NB4 (cell line): ENCODE results near the gene PPHLN1.

Source experiments
- POLR2A ChIP-seq: IDR thresholded peaks from 2 replicates; pipeline ENCODE4 v1.6.1; 2011; ENCODE audit warnings: mild to moderate bottlenecking; ENCODE audit not compliant: insufficient read length; ENCODE audit errors: extremely low read depth
- TF ChIP-seq, protein P1 (sequence below): IDR thresholded peaks from 2 replicates; pipeline ENCODE4 v1.6.1; 2011; ENCODE audit warnings: low read depth, low read length
- TF ChIP-seq, protein P2 (sequence below): IDR thresholded peaks from one replicate; pipeline ENCODE4 v1.5.1; 2012; ENCODE audit warnings: low read depth, low read length

DNA sequence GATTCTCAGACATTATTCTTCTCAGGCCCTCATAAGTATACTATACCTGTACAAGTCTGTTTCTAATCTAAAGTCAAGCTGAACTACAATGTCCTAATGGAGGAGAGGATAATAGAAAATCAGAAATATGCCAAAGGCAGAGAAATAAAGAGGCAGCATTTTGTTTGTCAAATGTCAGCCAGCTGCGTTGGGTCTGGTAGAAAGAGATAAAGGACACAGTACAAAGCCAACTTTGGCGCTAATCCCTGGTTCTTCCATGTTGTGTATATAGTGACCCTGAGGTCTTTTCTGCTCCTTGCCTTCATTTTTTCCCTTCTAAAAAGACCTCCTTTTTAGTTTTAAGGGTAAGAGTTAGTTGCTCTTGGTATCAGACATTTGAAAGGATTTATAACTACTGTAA lies 160.4 kb downstream of the PPHLN1 start:
- TF ChIP-seq, protein P1, sequence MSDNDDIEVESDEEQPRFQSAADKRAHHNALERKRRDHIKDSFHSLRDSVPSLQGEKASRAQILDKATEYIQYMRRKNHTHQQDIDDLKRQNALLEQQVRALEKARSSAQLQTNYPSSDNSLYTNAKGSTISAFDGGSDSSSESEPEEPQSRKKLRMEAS = no peak
- no peak for TF ChIP-seq POLR2A
- TF ChIP-seq, protein P2, sequence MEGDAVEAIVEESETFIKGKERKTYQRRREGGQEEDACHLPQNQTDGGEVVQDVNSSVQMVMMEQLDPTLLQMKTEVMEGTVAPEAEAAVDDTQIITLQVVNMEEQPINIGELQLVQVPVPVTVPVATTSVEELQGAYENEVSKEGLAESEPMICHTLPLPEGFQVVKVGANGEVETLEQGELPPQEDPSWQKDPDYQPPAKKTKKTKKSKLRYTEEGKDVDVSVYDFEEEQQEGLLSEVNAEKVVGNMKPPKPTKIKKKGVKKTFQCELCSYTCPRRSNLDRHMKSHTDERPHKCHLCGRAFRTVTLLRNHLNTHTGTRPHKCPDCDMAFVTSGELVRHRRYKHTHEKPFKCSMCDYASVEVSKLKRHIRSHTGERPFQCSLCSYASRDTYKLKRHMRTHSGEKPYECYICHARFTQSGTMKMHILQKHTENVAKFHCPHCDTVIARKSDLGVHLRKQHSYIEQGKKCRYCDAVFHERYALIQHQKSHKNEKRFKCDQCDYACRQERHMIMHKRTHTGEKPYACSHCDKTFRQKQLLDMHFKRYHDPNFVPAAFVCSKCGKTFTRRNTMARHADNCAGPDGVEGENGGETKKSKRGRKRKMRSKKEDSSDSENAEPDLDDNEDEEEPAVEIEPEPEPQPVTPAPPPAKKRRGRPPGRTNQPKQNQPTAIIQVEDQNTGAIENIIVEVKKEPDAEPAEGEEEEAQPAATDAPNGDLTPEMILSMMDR = no peak
